ENCODE results near the gene NUP210.

Gene NUP210

DNA sequence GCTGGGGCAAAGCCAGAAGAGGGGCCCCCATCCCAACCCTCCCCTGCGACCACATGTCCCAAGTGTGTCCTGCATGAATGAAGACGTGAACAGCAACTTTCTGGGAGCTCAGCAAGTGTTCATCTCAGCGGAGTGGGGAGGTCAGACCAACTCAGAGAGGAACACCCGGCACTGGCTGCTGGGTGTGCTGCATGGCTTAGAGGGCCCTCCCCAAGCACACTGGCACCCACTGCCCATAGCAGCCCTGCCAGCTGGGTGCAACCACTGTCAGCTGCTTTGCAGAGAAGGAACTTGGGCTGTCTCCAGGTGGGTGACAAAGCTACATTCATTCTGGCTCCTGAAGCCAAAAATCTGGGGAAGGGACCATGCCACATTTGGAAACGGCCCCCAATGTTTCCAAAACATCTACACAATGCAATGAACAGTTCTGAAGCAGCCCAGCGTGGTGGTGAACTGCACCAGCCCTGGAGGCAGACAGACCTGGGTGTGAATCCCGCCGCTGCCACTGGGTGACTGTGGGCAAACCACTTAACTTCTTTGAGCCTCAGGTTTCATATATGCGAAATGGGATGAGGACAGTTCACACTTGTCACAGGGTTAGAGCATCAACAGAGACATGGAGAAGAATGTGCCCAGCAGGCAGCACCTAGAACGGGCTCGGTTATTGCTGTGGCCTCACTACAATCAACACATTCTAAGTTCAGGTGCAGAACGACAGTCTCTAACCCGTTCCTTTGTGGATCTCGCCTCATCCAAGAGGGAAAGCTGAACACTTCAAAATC lies 145.4 kb downstream of the NUP210 start:
- no peak for DNase-seq (ENCODE audit: low spot score)

DNA sequence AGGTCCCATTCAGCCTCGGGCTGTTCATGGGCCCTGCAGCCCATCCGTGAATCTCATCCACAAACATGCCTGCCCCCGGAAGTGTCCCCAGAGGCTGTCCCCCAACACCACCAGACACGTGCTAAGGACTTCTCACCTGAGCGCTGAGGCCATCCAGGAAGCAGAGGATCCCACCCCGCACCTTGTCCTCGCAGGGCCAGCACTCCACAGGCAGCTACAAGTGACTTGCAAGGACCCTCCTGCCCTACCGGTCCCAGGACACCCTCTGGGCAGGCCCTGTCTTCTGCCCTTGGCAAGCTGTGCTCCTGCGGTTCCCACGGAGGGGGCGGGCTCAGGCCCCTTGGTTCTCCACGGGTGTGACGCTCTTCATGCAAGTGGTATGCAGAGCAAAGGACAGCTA lies 146.0 kb downstream of the NUP210 start:
- DNase-seq (ENCODE audit: low spot score), result no peak

- DNase-seq (ENCODE audit: low spot score), result no peak
These were observed 146.5 kb downstream of the NUP210 start for GRCh38 chr3:13273604-13274105.

DNA sequence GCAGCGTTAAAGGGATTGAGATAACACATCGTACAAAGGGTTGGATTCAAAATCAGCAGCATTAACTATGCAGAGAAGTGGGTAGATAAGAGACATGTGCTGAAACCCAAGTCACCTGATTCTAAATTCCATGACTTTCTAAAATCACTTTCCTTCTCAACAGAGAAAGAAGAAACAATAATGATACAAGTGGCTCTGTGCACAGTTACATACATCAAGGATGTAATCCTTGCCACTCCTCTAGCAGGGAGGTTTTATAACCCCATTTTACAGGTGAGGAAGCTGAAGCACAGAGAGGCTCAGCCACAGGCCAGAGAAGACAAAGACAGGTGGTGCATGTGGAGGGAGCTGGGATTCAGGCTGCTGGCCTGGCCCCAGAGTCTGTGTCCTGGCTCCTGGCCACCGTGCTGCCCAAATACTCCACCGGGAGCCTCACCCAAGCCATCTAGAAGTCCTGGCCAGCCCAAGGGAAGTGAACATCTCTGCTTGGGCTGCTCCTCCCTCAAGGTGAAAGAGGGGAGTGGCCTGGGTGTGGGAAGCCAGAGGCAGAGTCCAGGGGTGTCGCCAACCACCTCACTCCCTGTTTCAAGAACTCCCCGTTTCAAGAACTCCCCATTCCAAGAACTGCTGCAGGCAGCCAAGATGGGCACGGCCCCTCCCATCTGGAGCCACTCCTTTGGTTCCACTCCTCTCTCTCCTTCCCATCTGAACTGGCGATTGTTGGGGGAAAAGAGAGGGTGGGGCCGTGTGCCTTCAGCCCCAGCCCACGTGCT lies 147.1 kb downstream of the NUP210 start:
- no peak for DNase-seq (ENCODE audit: low spot score)

DNA sequence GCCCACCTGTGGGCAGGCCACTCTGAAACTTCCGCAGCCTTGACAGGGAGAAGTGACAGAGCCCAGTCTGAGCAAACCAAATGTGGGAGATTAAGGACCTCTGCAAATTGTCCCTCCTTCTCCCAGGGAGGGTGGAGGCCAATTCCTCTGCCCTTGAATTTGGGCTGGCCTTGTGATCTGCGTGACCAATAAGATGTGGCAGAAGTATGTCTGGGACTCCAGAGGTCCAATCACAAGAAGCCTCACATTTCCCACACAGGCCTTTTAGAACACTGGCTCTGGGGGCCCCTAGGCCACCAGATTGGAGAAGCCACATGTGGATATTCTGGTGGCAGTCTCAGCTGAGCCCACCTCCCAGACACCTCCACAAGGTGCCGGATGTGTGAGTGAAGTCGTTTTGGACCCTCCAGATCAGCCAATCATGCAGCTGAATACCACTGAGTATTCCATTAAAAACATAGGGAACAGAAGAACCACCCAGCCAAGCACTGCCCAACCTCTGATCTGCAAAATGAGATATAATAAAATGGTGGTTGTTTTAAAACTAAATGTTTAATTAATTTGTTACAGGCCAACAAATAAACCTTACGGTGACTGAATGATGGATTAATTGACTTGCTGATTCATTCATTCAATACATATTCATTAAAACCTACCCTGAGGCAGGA lies 150.3 kb downstream of the NUP210 start:
- DNase-seq (ENCODE audit: low spot score), result no peak

- DNase-seq (ENCODE audit: low spot score), result no peak
These were observed 151.1 kb downstream of the NUP210 start for GRCh38 chr3:13268961-13269441.

- no peak for DNase-seq (ENCODE audit: low spot score)
These were observed 152.0 kb downstream of the NUP210 start for GRCh38 chr3:13268120-13268519.

GRCh38 chr3:13266651-13267362 lies 153.3 kb downstream of the NUP210 start:
- no peak for DNase-seq (ENCODE audit: low spot score)

Measured in NAMALWA (cell line).